ENCODE data around the gene GNL1.
"Not testable (repeated sequence)": the region's sequence is repeated elsewhere in the genome, so short reads cannot be mapped to it uniquely, and the experiment has no call there.

Gene GNL1

GRCh38 chr6:30495993-30496392, 60.3 kb downstream of the GNL1 start:
- no peak for DNase-seq (ENCODE audit: low read depth in 2 of 2)

DNA sequence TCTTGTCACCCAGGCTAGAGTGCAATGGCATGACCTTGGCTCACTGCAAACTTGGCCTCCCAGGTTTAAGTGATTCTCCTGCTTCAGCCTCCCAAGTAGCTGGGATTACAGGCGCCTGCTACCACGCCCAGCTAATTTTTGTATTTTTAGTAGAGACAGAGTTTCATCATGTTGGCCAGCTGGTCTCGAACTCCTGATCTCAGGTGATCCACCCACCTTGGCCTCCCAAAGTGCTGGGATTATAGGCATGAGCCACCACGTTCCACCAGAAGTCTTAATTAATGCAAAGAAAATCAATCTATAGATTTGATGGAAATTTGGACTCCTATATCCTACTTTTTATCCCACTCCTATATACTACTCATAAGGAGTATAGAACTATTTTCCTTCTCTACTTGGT, 61.2 kb downstream of the GNL1 start:
- not testable (repeated sequence) for DNase-seq (ENCODE audit: low read depth in 2 of 2)

- no peak for DNase-seq (ENCODE audit: low read depth in 2 of 2)
These were observed 61.9 kb downstream of the GNL1 start for GRCh38 chr6:30494291-30494861.

GRCh38 chr6:30493643-30494250, 62.5 kb downstream of the GNL1 start:
- no peak for DNase-seq (ENCODE audit: low read depth in 2 of 2)

DNA sequence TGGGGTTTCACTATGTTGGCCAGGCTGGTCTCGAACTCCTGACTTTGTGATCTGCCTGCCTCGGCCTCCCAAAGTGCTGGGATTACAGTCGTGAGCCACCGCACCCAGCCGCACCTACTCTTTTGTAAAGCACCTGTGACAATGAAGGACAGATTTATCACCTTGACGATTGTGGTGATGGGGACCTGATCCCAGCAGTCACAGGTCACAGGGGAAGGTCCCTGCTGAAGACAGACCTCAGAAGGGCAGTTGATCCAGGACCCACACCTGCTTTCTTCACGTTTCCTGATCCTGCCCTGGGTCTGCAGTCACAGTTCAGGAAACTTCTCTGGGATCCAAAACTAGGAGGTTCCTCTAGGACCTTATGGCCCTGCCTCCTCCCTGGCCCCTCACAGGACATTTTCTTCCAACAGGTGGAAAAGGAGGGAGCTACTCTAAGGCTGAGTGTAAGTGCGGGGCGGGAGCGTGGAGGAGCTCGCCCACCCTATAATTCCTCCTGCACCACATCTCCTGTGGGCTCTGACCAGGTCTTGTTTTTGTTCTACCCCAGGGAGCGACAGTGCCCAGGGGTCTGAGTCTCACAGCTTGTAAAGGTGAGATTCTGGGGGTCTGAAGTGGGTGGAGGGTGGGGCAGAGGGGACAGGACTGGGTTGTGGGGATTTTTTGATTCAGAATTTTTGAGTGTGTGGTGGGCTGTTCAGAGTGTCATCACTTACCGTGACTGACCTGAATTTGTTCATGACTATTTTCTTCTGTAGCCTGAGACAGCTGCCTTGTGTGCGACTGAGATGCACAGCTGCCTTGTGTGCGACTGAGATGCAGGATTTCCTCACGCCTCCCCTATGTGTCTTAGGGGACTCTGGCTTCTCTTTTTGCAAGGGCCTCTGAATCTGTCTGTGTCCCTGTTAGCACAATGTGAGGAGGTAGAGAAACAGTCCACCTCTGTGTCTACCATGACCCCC, 64.0 kb downstream of the GNL1 start:
- DNase-seq (ENCODE audit: low read depth in 2 of 2), result no peak

All from stimulated activated CD4-positive, alpha-beta T cell treated with anti-CD3 and anti-CD28 coated beads, Interleukin-4, amount 100 ng/mL, for 48 hours (primary cell).